Osteocyte (in vitro differentiated cells): ENCODE data around the gene ZNF552. TPM values are rescaled to one million over a fixed set of nuclear protein-coding genes. Genes with fewer than 3 reads are reported as not detected.

Experiments used
- DNase-seq: peaks from one replicate; pipeline ENCODE4 v3.0.0; 2021; ENCODE audit warnings: mixed read lengths; ENCODE audit not compliant: unreplicated experiment; ENCODE audit errors: extremely low spot score
- H3K27ac Mint-ChIP-seq: one replicate; pipeline ENCODE4 v1.8.0; 2021; ENCODE audit warnings: mild to moderate bottlenecking, mixed read lengths; ENCODE audit not compliant: unreplicated experiment
- H3K27me3 Mint-ChIP-seq: one replicate; pipeline ENCODE4 v1.8.0; 2021; ENCODE audit warnings: mixed read lengths; ENCODE audit not compliant: unreplicated experiment
- H3K36me3 Mint-ChIP-seq: one replicate; pipeline ENCODE4 v1.8.0; 2021; ENCODE audit warnings: mixed read lengths; ENCODE audit not compliant: unreplicated experiment
- H3K4me1 Mint-ChIP-seq: one replicate; pipeline ENCODE4 v1.8.0; 2021; ENCODE audit warnings: mixed read lengths; ENCODE audit not compliant: unreplicated experiment
- H3K4me3 Mint-ChIP-seq: one replicate; pipeline ENCODE4 v1.8.0; 2021; ENCODE audit warnings: mild to moderate bottlenecking, moderate library complexity, mixed read lengths; ENCODE audit not compliant: unreplicated experiment
- H3K9me3 Mint-ChIP-seq: one replicate; pipeline ENCODE4 v1.8.0; 2021; ENCODE audit warnings: mixed read lengths; ENCODE audit not compliant: unreplicated experiment
- total RNA-seq: library from RNA; stranded (reverse); gene quantifications from 2 replicates; pipeline ENCODE4 v1.2.1, GENCODE V29; 2021
- TF ChIP-seq, protein P1 (sequence below): fragments of 200-600 bp; sonication (generic); IDR thresholded peaks from 2 replicates; pipeline ENCODE4 v1.5.0; 2021; ENCODE audit warnings: antibody characterized with exemption, mild to moderate bottlenecking, moderate library complexity

The ZNF552 gene
- total RNA-seq, 1 donor from 2014 or later: 9.0 TPM

DNA sequence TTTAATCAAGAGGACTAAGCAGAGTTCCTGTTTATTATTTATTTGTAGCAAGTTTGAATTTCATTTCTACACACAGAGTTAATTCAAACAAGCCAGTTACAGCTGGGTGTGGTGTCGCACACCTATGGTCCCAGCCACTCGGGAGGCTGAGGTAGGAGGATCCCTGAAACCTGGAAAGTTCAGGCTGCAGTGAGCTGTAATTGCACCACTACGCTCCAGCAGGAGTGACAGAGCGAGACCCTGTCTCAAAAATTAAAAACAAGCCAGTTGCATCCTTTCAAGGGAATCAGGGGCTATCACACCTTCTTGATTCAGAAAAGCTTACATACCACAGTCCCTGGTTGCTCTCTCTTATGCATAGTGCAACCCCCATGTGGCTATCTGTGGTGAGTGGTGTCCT, 25.4 kb downstream of the ZNF552 start:
- Mint-ChIP-seq H3K9me3 (peaks cover 21% of the 10 kb centered on the region), H3K27ac (no peak overlapping the region), H3K36me3 (peaks cover 60% of the 10 kb centered on the region), H3K4me3 (no peak overlapping the region), H3K4me1 (no peaks in the 10 kb centered on the region), H3K27me3 (no peaks in the 10 kb centered on the region)
- no peak for DNase-seq
- TF ChIP-seq, protein P1, sequence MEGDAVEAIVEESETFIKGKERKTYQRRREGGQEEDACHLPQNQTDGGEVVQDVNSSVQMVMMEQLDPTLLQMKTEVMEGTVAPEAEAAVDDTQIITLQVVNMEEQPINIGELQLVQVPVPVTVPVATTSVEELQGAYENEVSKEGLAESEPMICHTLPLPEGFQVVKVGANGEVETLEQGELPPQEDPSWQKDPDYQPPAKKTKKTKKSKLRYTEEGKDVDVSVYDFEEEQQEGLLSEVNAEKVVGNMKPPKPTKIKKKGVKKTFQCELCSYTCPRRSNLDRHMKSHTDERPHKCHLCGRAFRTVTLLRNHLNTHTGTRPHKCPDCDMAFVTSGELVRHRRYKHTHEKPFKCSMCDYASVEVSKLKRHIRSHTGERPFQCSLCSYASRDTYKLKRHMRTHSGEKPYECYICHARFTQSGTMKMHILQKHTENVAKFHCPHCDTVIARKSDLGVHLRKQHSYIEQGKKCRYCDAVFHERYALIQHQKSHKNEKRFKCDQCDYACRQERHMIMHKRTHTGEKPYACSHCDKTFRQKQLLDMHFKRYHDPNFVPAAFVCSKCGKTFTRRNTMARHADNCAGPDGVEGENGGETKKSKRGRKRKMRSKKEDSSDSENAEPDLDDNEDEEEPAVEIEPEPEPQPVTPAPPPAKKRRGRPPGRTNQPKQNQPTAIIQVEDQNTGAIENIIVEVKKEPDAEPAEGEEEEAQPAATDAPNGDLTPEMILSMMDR: no peak

DNA sequence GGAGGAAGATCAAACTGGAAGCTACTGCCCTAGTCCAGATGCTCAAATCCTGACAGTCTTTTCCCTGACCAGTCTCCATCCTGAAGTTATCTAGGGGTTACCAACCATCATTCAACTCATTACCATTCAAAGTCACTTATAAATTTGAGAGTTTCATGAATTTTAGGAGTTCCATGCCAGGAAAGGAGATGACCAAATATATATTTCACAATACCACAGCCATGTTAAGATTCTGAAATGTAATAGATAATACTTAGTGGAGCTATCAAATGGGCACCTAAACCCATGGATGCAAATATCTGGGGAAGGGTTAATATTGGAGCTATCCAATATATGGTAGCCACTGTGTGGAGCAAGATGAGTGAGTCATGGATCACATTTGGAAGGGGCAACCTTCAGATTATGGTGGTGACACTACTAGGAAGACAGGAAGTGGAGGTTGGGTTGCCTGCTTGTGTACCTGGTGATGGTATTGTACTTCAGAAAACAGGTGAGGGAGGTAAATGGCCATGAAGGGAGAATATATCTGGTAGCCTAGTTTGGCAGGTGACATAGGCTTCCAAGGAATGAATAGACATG, 26.5 kb downstream of the ZNF552 start:
- no peaks in the 10 kb centered on the region for H3K27me3 Mint-ChIP-seq
- H3K36me3 Mint-ChIP-seq: peaks cover 60% of the 10 kb centered on the region
- peaks cover 21% of the 10 kb centered on the region for H3K9me3 Mint-ChIP-seq
- TF ChIP-seq, protein P1: no peak
- H3K4me1 Mint-ChIP-seq: no peaks in the 10 kb centered on the region
- DNase-seq: no peak
- no peak overlapping the region for H3K4me3 Mint-ChIP-seq
- no peak overlapping the region for H3K27ac Mint-ChIP-seq

DNA sequence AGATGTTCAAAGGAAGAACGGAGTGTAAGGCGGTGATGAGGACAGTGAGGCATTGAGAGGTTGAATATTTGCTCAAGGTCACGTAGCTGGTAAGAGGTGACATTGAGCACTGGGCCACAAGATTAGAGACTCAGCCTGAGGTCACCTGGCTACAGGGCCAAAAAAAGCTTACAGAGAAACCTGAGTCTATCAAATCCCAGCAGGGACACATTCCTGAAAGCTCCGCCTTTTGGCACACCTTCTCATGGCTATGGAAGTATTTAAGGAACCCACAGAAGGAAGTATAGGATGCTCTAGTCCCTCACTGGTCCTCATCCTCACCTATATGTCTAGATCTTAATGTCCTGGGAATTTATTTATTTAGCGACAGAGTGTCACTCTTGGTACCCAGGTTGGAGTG, 27.8 kb downstream of the ZNF552 start:
- H3K4me1 Mint-ChIP-seq: no peaks in the 10 kb centered on the region
- DNase-seq: no peak
- H3K27me3 Mint-ChIP-seq: no peaks in the 10 kb centered on the region
- H3K9me3 Mint-ChIP-seq: peaks cover 21% of the 10 kb centered on the region
- TF ChIP-seq, protein P1: no peak
- H3K4me3 Mint-ChIP-seq: no peak overlapping the region
- H3K27ac Mint-ChIP-seq: no peak overlapping the region
- H3K36me3 Mint-ChIP-seq: peaks cover 61% of the 10 kb centered on the region

- Mint-ChIP-seq H3K9me3 (peaks cover 21% of the 10 kb centered on the region), H3K4me1 (no peaks in the 10 kb centered on the region), H3K4me3 (no peak overlapping the region), H3K27me3 (no peaks in the 10 kb centered on the region), H3K36me3 (peaks cover 60% of the 10 kb centered on the region), H3K27ac (no peak overlapping the region)
- TF ChIP-seq, protein P1: no peak
- DNase-seq: no peak
These were observed 28.4 kb downstream of the ZNF552 start for GRCh38 chr19:57786286-57786685.

DNA sequence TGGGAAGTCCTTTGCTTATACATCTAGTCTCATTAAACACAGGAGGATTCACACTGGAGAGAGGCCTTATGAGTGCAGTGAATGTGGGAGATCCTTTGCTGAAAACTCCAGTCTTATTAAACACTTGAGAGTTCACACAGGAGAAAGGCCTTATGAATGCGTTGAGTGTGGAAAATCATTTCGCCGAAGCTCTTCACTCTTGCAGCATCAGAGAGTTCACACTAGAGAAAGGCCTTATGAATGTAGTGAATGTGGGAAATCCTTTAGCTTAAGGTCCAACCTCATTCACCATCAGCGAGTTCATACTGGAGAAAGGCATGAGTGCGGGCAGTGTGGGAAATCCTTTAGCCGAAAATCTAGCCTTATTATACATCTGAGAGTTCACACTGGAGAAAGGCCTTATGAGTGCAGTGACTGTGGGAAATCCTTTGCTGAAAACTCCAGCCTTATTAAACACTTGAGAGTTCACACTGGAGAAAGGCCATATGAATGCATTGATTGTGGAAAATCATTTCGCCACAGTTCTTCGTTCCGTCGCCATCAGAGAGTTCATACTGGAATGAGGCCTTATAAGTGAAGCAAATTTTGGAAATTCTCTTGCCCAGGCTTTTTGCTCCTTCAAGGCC, 35.4 kb downstream of the ZNF552 start:
- TF ChIP-seq, protein P1: no peak
- Mint-ChIP-seq H3K36me3 (peaks cover 74% of the 10 kb centered on the region), H3K27ac (no peak overlapping the region), H3K27me3 (no peaks in the 10 kb centered on the region), H3K4me1 (no peaks in the 10 kb centered on the region), H3K9me3 (peaks cover 41% of the 10 kb centered on the region), H3K4me3 (no peak overlapping the region)
- DNase-seq: no peak
